Psoas muscle (tissue), 8 donors: ENCODE measurements around the gene ZNF775. TPM values are rescaled to one million over a fixed set of nuclear protein-coding genes. Genes with fewer than 3 reads are reported as not detected.

Experiments used
- ATAC-seq, 4 donors: fragments of 200-7000 bp; cut with Tn5 transposase; one replicate each; pipeline ENCODE4 v1.9.1; 2020; ENCODE audit warnings: moderate library complexity in 3 of 4, mild to moderate bottlenecking in 2 of 4
- DNase-seq, 2 donors: peaks; one replicate each; pipeline ENCODE4 v3.0.0-alpha.2; 2020
- H3K27ac ChIP-seq: fragments of 200-600 bp; one replicate; pipeline ENCODE4 v1.8.0; 2022
- H3K27me3 ChIP-seq, 3 donors: fragments of 200-600 bp in 1 of 3; one replicate each; pipeline versions ENCODE4 v1.6.1 to v1.8.0; 2013 to 2022; ENCODE audit warnings: low read length in 2 of 3, mild to moderate bottlenecking in 2 of 3, moderate library complexity in 1 of 3; ENCODE audit not compliant: insufficient read depth in 3 of 3
- H3K36me3 ChIP-seq, 2 donors: fragments of 200-600 bp in 1 of 2; one replicate each; pipeline versions ENCODE4 v1.6.1 to v1.8.0; 2013 to 2022; ENCODE audit warnings: low read depth in 1 of 2, mild to moderate bottlenecking in 1 of 2, moderate library complexity in 1 of 2; ENCODE audit not compliant: insufficient read depth in 1 of 2
- H3K4me1 ChIP-seq: fragments of 200-600 bp; one replicate; pipeline ENCODE4 v1.8.0; 2022
- H3K4me3 ChIP-seq: fragments of 200-600 bp; one replicate; pipeline ENCODE4 v1.8.0; 2022; ENCODE audit warnings: mild to moderate bottlenecking
- H3K9me3 ChIP-seq: fragments of 200-600 bp; one replicate; pipeline ENCODE4 v1.8.0; 2022
- WGBS, 3 donors: extraction: QIAGEN DNeasy Blood & Tissue Kit; methylation state at CpG; one replicate each; pipeline versions ENCODE4 v1.1.6 to v1.1.7; 2013; 5-methylcytosine and 5-hydroxymethylcytosine counted together
- intact Hi-C, 2 donors: fragments of 100-400 bp; cut with DNase I; formaldehyde crosslinking; loops; one replicate each; pipeline versions ENCODE4 v1.11.0 to v1.14.2; 2022
- polyA plus RNA-seq, 3 donors: library from polyadenylated mRNA; stranded (reverse); fragments of 200-250 nt; gene quantifications; one replicate each; pipeline ENCODE4 v1.2.3, GENCODE V29; 2013
- total RNA-seq, 4 donors: library from RNA; stranded (reverse); fragmentation: NEBNext Ultra II Directional in 2 of 4; extraction: Animal tissue kit (Norgen Biotek cat#: 25700) in 2 of 4; gene quantifications; one replicate each; pipeline versions ENCODE4 v1.2.1 to v1.2.4, GENCODE V29; 2021 to 2023
- TF ChIP-seq, protein P1 (sequence below): fragments of 200-600 bp; IDR thresholded peaks from one replicate; pipeline ENCODE4 v1.8.0; 2022; ENCODE audit warnings: antibody characterized with exemption
- donor health status: healthy with polysubstance abuse.
- donor health status: DM: no; HTN: no; CAD: no; lungs with moderate emphysema.
- donor health status: Bipolar disorder and iron deficiency.
- donor health status: healthy.
- donor health status: DM: yes; HTN: yes; CAD: no.
- donor health status: DM: no; HTN: no; CAD: no.
- donor health status: DM: no; HTN: no; CAD: no.
- donor health status: DM: yes; HTN: yes; CAD: no.

ZNF775 gene
- total and polyA plus RNA-seq, 7 donors, result 1.6 to 3.8 (median 2.8) TPM

GRCh38 chr7:150401424-150401790 lies 22.3 kb downstream of the ZNF775 start:
- Histone ChIP-seq H3K36me3 (no peaks in the 10 kb centered on the region), H3K9me3 (no peaks in the 10 kb centered on the region), H3K4me3 (no peak overlapping the region), H3K4me1 (peaks cover 4% of the 10 kb centered on the region), H3K27me3 (no peaks in the 10 kb centered on the region), H3K27ac (no peak overlapping the region)
- DNase-seq, result no peak
- intact Hi-C loops, result no loop called here
- TF ChIP-seq, protein P1, sequence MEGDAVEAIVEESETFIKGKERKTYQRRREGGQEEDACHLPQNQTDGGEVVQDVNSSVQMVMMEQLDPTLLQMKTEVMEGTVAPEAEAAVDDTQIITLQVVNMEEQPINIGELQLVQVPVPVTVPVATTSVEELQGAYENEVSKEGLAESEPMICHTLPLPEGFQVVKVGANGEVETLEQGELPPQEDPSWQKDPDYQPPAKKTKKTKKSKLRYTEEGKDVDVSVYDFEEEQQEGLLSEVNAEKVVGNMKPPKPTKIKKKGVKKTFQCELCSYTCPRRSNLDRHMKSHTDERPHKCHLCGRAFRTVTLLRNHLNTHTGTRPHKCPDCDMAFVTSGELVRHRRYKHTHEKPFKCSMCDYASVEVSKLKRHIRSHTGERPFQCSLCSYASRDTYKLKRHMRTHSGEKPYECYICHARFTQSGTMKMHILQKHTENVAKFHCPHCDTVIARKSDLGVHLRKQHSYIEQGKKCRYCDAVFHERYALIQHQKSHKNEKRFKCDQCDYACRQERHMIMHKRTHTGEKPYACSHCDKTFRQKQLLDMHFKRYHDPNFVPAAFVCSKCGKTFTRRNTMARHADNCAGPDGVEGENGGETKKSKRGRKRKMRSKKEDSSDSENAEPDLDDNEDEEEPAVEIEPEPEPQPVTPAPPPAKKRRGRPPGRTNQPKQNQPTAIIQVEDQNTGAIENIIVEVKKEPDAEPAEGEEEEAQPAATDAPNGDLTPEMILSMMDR, result no peak
- 95 to 100% (median 98%) methylated on average over 1 of the region's 1 CpG for WGBS, 3 donors
- no peak for ATAC-seq

GRCh38 chr7:150401861-150402631 lies 22.9 kb downstream of the ZNF775 start:
- Histone ChIP-seq H3K4me3 (no peak overlapping the region), H3K27me3 (no peaks in the 10 kb centered on the region), H3K36me3 (no peaks in the 10 kb centered on the region), H3K4me1 (peaks cover 4% of the 10 kb centered on the region), H3K27ac (no peak overlapping the region), H3K9me3 (no peaks in the 10 kb centered on the region)
- ATAC-seq (no peak), DNase-seq (no peak)
- TF ChIP-seq, protein P1, result no peak
- intact Hi-C loops, result no loop called here
- 74 to 86% (median 80%) methylated on average over 7 of the region's 7 CpGs for WGBS, 3 donors

GRCh38 chr7:150402671-150403321 lies 23.7 kb downstream of the ZNF775 start:
- intact Hi-C loops, result no loop called here
- H3K4me3 ChIP-seq, result no peak overlapping the region
- no peak for ATAC-seq

GRCh38 chr7:150403376-150404171 lies 24.4 kb downstream of the ZNF775 start:
- 80 to 85% (median 85%) methylated on average over 13 of the region's 13 CpGs for WGBS, 3 donors

More at GRCh38 chr7:150402671-150403321, 23.7 kb downstream of the ZNF775 start:
- H3K36me3 ChIP-seq, result no peaks in the 10 kb centered on the region
- TF ChIP-seq, protein P1, result no peak
- H3K27me3 ChIP-seq, result no peaks in the 10 kb centered on the region
- no peak overlapping the region for H3K27ac ChIP-seq
- peaks cover 4% of the 10 kb centered on the region for H3K4me1 ChIP-seq
- peak in 1 of 2 donors; percentile 23 for DNase-seq
- WGBS, 3 donors, result 83 to 86% (median 85%) methylated on average over 13 of the region's 13 CpGs
- no peaks in the 10 kb centered on the region for H3K9me3 ChIP-seq

More at GRCh38 chr7:150403376-150404171, 24.4 kb downstream of the ZNF775 start:
- TF ChIP-seq, protein P1, result no peak
- no peaks in the 10 kb centered on the region for H3K9me3 ChIP-seq
- intact Hi-C loops, result no loop called here
- no peaks in the 10 kb centered on the region for H3K27me3 ChIP-seq
- peak overlapping the region; percentile 97 for H3K27ac ChIP-seq
- DNase-seq, result peak in 1 of 2 donors; percentile 34
- no peak for ATAC-seq
- H3K4me1 ChIP-seq, result peaks cover 4% of the 10 kb centered on the region
- no peaks in the 10 kb centered on the region for H3K36me3 ChIP-seq
- H3K4me3 ChIP-seq, result peak overlapping the region; percentile 89
